A549 treated with Mapracorat at 1 μM for 4 hours (cell line): ENCODE data around the gene KIR2DL3. TPM values are rescaled to one million over a fixed set of nuclear protein-coding genes. Genes with fewer than 3 reads are reported as not detected.

Experiments used
- total RNA-seq: library from RNA; stranded (reverse); fragments of 200-300 nt; extraction: Qiagen RNA extraction; gene quantifications from 5 replicates; pipeline ENCODE4 v1.2.3, GENCODE V29; 2022

KIR2DL3 gene
- not detected in 5 replicates for total RNA-seq

DNA sequence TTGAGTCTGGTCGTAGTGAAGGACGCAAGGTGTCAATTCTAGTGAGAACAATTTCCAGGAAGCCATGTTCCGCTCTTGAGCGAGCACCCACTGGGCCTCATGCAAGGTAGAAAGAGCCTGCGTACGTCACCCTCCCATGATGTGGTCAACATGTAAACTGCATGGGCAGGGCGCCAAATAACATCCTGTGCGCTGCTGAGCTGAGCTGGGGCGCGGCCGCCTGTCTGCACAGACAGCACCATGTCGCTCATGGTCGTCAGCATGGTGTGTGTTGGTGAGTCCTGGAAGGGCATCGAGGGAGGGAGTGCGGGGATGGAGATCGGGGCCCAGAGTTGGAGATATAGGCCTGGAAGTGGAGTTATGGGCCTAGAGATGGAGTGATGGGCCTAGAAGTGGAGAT lies at the start of gene KIR2DL3:
Gene KIR2DL3 (plus strand): TSS at position 208 of the 400 bp plus-strand sequence. CDS start 33 bp downstream, at position 241.

DNA sequence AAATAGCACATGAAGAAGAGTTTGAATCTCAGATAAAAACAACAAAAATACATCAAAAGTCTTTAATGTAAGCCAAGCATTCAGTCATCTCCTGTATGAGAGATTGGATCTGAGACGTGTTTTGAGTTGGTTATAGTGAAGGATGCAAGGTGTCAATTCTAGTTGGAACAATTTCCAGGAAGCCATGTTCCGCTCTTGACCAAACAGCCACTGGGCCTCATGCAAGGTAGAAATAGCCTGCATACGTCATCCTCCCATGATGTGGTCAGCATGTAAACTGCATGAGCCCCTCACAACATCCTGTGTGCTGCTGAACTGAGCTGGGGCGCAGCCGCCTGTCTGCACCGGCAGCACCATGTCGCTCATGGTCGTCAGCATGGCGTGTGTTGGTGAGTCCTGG lies 14.2 kb upstream of the KIR2DL3 start, which contains the start of gene KIR3DL3:
Gene KIR3DL3 (plus strand): TSS at position 301 of the 400 bp plus-strand sequence. CDS start 55 bp downstream, at position 356.

DNA sequence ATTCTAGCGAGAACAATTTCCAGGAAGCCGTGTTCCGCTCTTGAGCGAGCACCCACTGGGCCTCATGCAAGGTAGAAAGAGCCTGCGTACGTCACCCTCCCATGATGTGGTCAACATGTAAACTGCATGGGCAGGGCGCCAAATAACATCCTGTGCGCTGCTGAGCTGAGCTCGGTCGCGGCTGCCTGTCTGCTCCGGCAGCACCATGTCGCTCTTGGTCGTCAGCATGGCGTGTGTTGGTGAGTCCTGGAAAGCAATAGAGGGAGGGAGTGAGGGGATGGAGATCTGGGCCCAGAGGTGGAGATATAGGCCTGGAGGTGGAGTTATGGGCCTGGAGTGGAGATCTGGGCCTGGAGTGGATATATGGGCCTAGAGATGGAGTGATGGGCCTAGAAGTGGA lies 31.3 kb downstream of the KIR2DL3 start, which contains the start of gene KIR2DL1:
Gene KIR2DL1 (plus strand): TSS at position 148 of the 400 bp plus-strand sequence. CDS start 58 bp downstream, at position 206.

Other genes with a start within 250 kb of the KIR2DL3 start
- not detected in 5 replicates for gene LAIR2, start 235.7 kb upstream of the KIR2DL3 start, total RNA-seq
- gene LILRA2, start 164.7 kb upstream of the KIR2DL3 start, total RNA-seq: not detected in 5 replicates
- gene LILRA1, start 144.9 kb upstream of the KIR2DL3 start, total RNA-seq: not detected in 5 replicates
- gene LILRB1, start 108.0 kb upstream of the KIR2DL3 start, total RNA-seq: 0.24 TPM in 1 of 5 replicates, not detected in the others
- not detected in 5 replicates for gene LILRB4, start 75.5 kb upstream of the KIR2DL3 start, total RNA-seq
- gene KIR3DL3, start 14.1 kb upstream of the KIR2DL3 start, total RNA-seq: not detected in 5 replicates
- not detected in 5 replicates for gene KIR2DL1, start 31.3 kb downstream of the KIR2DL3 start, total RNA-seq
- not detected in 5 replicates for gene KIR2DL4, start 65.1 kb downstream of the KIR2DL3 start, total RNA-seq
- not detected in 5 replicates for gene KIR3DL1, start 78.0 kb downstream of the KIR2DL3 start, total RNA-seq
- not detected in 5 replicates for gene KIR2DS4, start 94.2 kb downstream of the KIR2DL3 start, total RNA-seq
- gene KIR3DL2, start 111.9 kb downstream of the KIR2DL3 start, total RNA-seq: not detected in 5 replicates
- not detected in 5 replicates for gene FCAR, start 135.7 kb downstream of the KIR2DL3 start, total RNA-seq
- gene NCR1, start 167.6 kb downstream of the KIR2DL3 start, total RNA-seq: not detected in 5 replicates
- not detected in 5 replicates for gene NLRP7, start 209.0 kb downstream of the KIR2DL3 start, total RNA-seq
- gene NLRP2, start 227.9 kb downstream of the KIR2DL3 start, total RNA-seq: 23.9 to 26.9 TPM (median 25.8 TPM) in 5 replicates